WTC11 (cell line): ENCODE data around the gene WDHD1. TPM values are rescaled to one million over a fixed set of nuclear protein-coding genes. Genes with fewer than 3 reads are reported as not detected.
A peak's percentile ranks its signal among the peaks of the same experiment; 100 is the strongest.

Source experiments
- ATAC-seq: fragments of 200-7000 bp; cut with Tn5 transposase; 2 replicates; pipeline ENCODE4 v1.10.0; 2021; ENCODE audit warnings: mild to moderate bottlenecking, moderate library complexity
- CTCF ChIA-PET: fragments of 300-600 bp; sonication (Branson Sonifier 250); formaldehyde crosslinking; loops from one replicate; lab custom pipeline; 2021; ENCODE audit warnings: antibody characterized with exemption; lab: Charles Lee
- POLR2A ChIA-PET: fragments of 350-600 bp; sonication (Branson Sonifier 250); formaldehyde crosslinking; loops from one replicate; lab custom pipeline; 2021; ENCODE audit warnings: antibody characterized with exemption; lab: Charles Lee
- DNase-seq: peaks from one replicate; pipeline ENCODE4 v3.0.0; 2021; ENCODE audit warnings: low spot score
- H3K27ac Mint-ChIP-seq: 2 replicates; pipeline ENCODE4 v1.8.0; 2021; ENCODE audit warnings: mixed read lengths
- H3K27me3 Mint-ChIP-seq: 2 replicates; pipeline ENCODE4 v1.8.0; 2021; ENCODE audit warnings: low read depth, mild to moderate bottlenecking, moderate library complexity, mixed read lengths
- H3K36me3 Mint-ChIP-seq: 2 replicates; pipeline ENCODE4 v1.8.0; 2021; ENCODE audit warnings: mixed read lengths
- H3K4me1 Mint-ChIP-seq: 2 replicates; pipeline ENCODE4 v1.8.0; 2022; ENCODE audit warnings: mixed read lengths
- H3K4me3 Mint-ChIP-seq: 2 replicates; pipeline ENCODE4 v1.8.0; 2021; ENCODE audit warnings: mild to moderate bottlenecking, moderate library complexity, mixed read lengths
- H3K9me3 Mint-ChIP-seq: 2 replicates; pipeline ENCODE4 v1.8.0; 2021; ENCODE audit warnings: mixed read lengths
- ATF6 ChIP-seq: sonication (generic); formaldehyde crosslinking; IDR thresholded peaks from 2 replicates; pipeline ENCODE4 v1.8.1; 2023; ENCODE audit warnings: mild to moderate bottlenecking, missing genetic modification reagents
- CREM ChIP-seq: sonication (generic); formaldehyde crosslinking; IDR thresholded peaks from 2 replicates; pipeline ENCODE4 v1.8.1; 2022; ENCODE audit warnings: mild to moderate bottlenecking, missing genetic modification reagents, moderate library complexity
- ELF4 ChIP-seq: sonication (generic); formaldehyde crosslinking; IDR thresholded peaks from 2 replicates; pipeline ENCODE4 v1.8.1; 2022; ENCODE audit warnings: low read depth, mild to moderate bottlenecking, moderate library complexity, missing genetic modification reagents
- EMX1 ChIP-seq: fragments of 250-450 bp; sonication (Bioruptor Pico); IDR thresholded peaks from 2 replicates; pipeline ENCODE4 v1.8.0; 2021; ENCODE audit warnings: mild to moderate bottlenecking
- GRHL2 ChIP-seq: fragments of 250-450 bp; sonication (Bioruptor Pico); IDR thresholded peaks from 2 replicates; pipeline ENCODE4 v1.8.0; 2022; ENCODE audit warnings: mild to moderate bottlenecking, moderate library complexity; ENCODE audit not compliant: insufficient replicate concordance, severe bottlenecking
- IRF2 ChIP-seq: sonication (generic); formaldehyde crosslinking; IDR thresholded peaks from 2 replicates; pipeline ENCODE4 v1.8.0; 2022; ENCODE audit warnings: low read depth, missing genetic modification reagents, borderline replicate concordance
- JUN ChIP-seq: sonication (generic); formaldehyde crosslinking; IDR thresholded peaks from 2 replicates; pipeline ENCODE4 v1.8.0; 2023; ENCODE audit warnings: mild to moderate bottlenecking, missing genetic modification reagents
- KAT7 ChIP-seq: sonication (generic); formaldehyde crosslinking; IDR thresholded peaks from 2 replicates; pipeline ENCODE4 v1.8.1; 2023; ENCODE audit warnings: missing genetic modification reagents, mild to moderate bottlenecking, borderline replicate concordance
- NFATC4 ChIP-seq: fragments of 250-450 bp; sonication (Bioruptor Pico); IDR thresholded peaks from 2 replicates; pipeline ENCODE4 v1.9.0; 2021; ENCODE audit warnings: mild to moderate bottlenecking
- NR3C1 ChIP-seq: sonication (generic); formaldehyde crosslinking; conservative IDR thresholded peaks from 2 replicates; pipeline ENCODE4 v1.8.1; 2023; ENCODE audit warnings: low read depth, mild to moderate bottlenecking, missing genetic modification reagents
- OVOL2 ChIP-seq: fragments of 250-450 bp; sonication (Bioruptor Pico); IDR thresholded peaks from 2 replicates; pipeline ENCODE4 v1.9.0; 2021; ENCODE audit warnings: mild to moderate bottlenecking, borderline replicate concordance
- RELA ChIP-seq: sonication (generic); formaldehyde crosslinking; IDR thresholded peaks from 2 replicates; pipeline ENCODE4 v1.8.1; 2022; ENCODE audit warnings: missing genetic modification reagents, mild to moderate bottlenecking, borderline replicate concordance
- SMAD3 ChIP-seq: sonication (generic); formaldehyde crosslinking; IDR thresholded peaks from 2 replicates; pipeline ENCODE4 v1.8.0; 2022; ENCODE audit warnings: missing genetic modification reagents, mild to moderate bottlenecking, borderline replicate concordance
- SMAD4 ChIP-seq: sonication (generic); formaldehyde crosslinking; IDR thresholded peaks from 2 replicates; pipeline ENCODE4 v1.8.0; 2022; ENCODE audit warnings: mild to moderate bottlenecking, missing genetic modification reagents
- SOX15 ChIP-seq: fragments of 250-450 bp; sonication (Bioruptor Pico); IDR thresholded peaks from 2 replicates; pipeline ENCODE4 v1.9.0; 2021; ENCODE audit warnings: mild to moderate bottlenecking
- USF1 ChIP-seq: sonication (generic); formaldehyde crosslinking; IDR thresholded peaks from 2 replicates; pipeline ENCODE4 v1.8.0; 2022; ENCODE audit warnings: mild to moderate bottlenecking, missing genetic modification reagents
- ZBTB43 ChIP-seq: sonication (generic); formaldehyde crosslinking; IDR thresholded peaks from 2 replicates; pipeline ENCODE4 v1.8.1; 2023; ENCODE audit warnings: mild to moderate bottlenecking, missing genetic modification reagents
- ZMAT4 ChIP-seq: fragments of 250-450 bp; sonication (Bioruptor Pico); IDR thresholded peaks from 2 replicates; pipeline ENCODE4 v1.9.0; 2021; ENCODE audit warnings: mild to moderate bottlenecking
- ZNF121 ChIP-seq: sonication (generic); formaldehyde crosslinking; IDR thresholded peaks from 2 replicates; pipeline ENCODE4 v1.8.0; 2023; ENCODE audit warnings: missing genetic modification reagents
- ZNF263 ChIP-seq: sonication (generic); formaldehyde crosslinking; IDR thresholded peaks from 2 replicates; pipeline ENCODE4 v1.8.1; 2022; ENCODE audit warnings: low read depth, mild to moderate bottlenecking, moderate library complexity, missing genetic modification reagents
- ZNF281 ChIP-seq: sonication (generic); formaldehyde crosslinking; IDR thresholded peaks from 2 replicates; pipeline ENCODE4 v1.8.0; 2023; ENCODE audit warnings: mild to moderate bottlenecking, missing genetic modification reagents
- ZNF671 ChIP-seq: fragments of 250-450 bp; sonication (Bioruptor Pico); IDR thresholded peaks from 2 replicates; pipeline ENCODE4 v1.8.0; 2021; ENCODE audit warnings: mild to moderate bottlenecking
- ZSCAN18 ChIP-seq: fragments of 250-450 bp; sonication (Bioruptor Pico); IDR thresholded peaks from 2 replicates; pipeline ENCODE4 v2.1.2; 2022; ENCODE audit warnings: mild to moderate bottlenecking, moderate library complexity
- total RNA-seq: library from RNA; stranded (reverse); gene quantifications from 3 replicates; pipeline ENCODE4 v1.2.3, GENCODE V29; 2021

The WDHD1 gene
- total RNA-seq, 1 experiment from 2014 or later, result 76.1 TPM

GRCh38 chr14:54947230-54947629, 79.7 kb downstream of the WDHD1 start (continued):
- no peak for TF ChIP-seq ZNF281 (CRISPR knock-in tag)
- no peak for TF ChIP-seq GRHL2 (CRISPR knock-in tag)

- H3K4me3 Mint-ChIP-seq, result no peak overlapping the region
- H3K9me3 Mint-ChIP-seq, result peaks cover 15% of the 10 kb centered on the region
- H3K36me3 Mint-ChIP-seq, result peaks cover 68% of the 10 kb centered on the region
- POLR2A ChIA-PET, result no interaction called here
- no peak for ATAC-seq
- TF ChIP-seq ZMAT4 (CRISPR knock-in tag), result no peak
- TF ChIP-seq ZBTB43 (CRISPR knock-in tag), result no peak
- TF ChIP-seq ZNF121 (CRISPR knock-in tag), result peak; percentile 81
- no peak for TF ChIP-seq USF1 (CRISPR knock-in tag)
- no peak for TF ChIP-seq ZNF671
- TF ChIP-seq SMAD3 (CRISPR knock-in tag), result no peak
- TF ChIP-seq, all 79 proteins: peak for 1
- DNase-seq, result no peak
- no peak overlapping the region for H3K27ac Mint-ChIP-seq
- no peaks in the 10 kb centered on the region; the same call in 1 of the 2 replicates for H3K27me3 Mint-ChIP-seq
- H3K4me1 Mint-ChIP-seq, result peaks cover 17% of the 10 kb centered on the region
- CTCF ChIA-PET, result no interaction called here
Observed at GRCh38 chr14:54946500-54946899, 80.4 kb downstream of the WDHD1 start.

GRCh38 chr14:54944737-54945391, 82.0 kb downstream of the WDHD1 start:
- Mint-ChIP-seq H3K4me3 (no peak overlapping the region), H3K4me1 (peaks cover 17% of the 10 kb centered on the region), H3K36me3 (peaks cover 60% of the 10 kb centered on the region), H3K27me3 (no peaks in the 10 kb centered on the region; the same call in 1 of the 2 replicates), H3K27ac (peak overlapping the region; percentile 11; the same call in 1 of the 2 replicates), H3K9me3 (peaks cover 12% of the 10 kb centered on the region)
- ATAC-seq (no peak), DNase-seq (no peak)
- POLR2A ChIA-PET, result no interaction called here
- CTCF ChIA-PET, result interaction anchor here (0.5 kb wide), 1 partner anchor 456 kb away, joined by 3 read pairs; the partner anchor contains the start of gene GMFB
- no peak for TF ChIP-seq NR3C1 (CRISPR knock-in tag)
- TF ChIP-seq ATF6 (CRISPR knock-in tag), result no peak
- no peak for TF ChIP-seq IRF2 (CRISPR knock-in tag)
- TF ChIP-seq JUN, result no peak
- no peak for TF ChIP-seq OVOL2 (CRISPR knock-in tag)
- TF ChIP-seq ZNF263, result no peak
- no peak for TF ChIP-seq RELA
- TF ChIP-seq SOX15 (CRISPR knock-in tag), result no peak
- TF ChIP-seq ZNF121 (CRISPR knock-in tag), result no peak
- no peak for TF ChIP-seq KAT7 (CRISPR knock-in tag)
- no peak for TF ChIP-seq ZSCAN18 (CRISPR knock-in tag)
- no peak for TF ChIP-seq USF1 (CRISPR knock-in tag)
- TF ChIP-seq ELF4 (CRISPR knock-in tag), result no peak
- no peak for TF ChIP-seq CREM (CRISPR knock-in tag)
- no peak for TF ChIP-seq SMAD4 (CRISPR knock-in tag)
- TF ChIP-seq EMX1 (CRISPR knock-in tag), result no peak
- TF ChIP-seq NFATC4 (CRISPR knock-in tag), result no peak
